VCaP (cell line): Measurements from ENCODE around the gene XPNPEP1.
A peak's percentile ranks its signal among the peaks of the same experiment; 100 is the strongest.

Experiments used
- H3K27ac ChIP-seq: fragments of 450-650 bp; 2 replicates; pipeline ENCODE4 v1.5.1; 2017
- TF ChIP-seq, protein P1 (sequence below): fragments of 450-650 bp; conservative IDR thresholded peaks from 2 replicates; pipeline ENCODE4 v1.5.1; 2017; ENCODE audit warnings: mild to moderate bottlenecking, moderate library complexity

Gene XPNPEP1

DNA sequence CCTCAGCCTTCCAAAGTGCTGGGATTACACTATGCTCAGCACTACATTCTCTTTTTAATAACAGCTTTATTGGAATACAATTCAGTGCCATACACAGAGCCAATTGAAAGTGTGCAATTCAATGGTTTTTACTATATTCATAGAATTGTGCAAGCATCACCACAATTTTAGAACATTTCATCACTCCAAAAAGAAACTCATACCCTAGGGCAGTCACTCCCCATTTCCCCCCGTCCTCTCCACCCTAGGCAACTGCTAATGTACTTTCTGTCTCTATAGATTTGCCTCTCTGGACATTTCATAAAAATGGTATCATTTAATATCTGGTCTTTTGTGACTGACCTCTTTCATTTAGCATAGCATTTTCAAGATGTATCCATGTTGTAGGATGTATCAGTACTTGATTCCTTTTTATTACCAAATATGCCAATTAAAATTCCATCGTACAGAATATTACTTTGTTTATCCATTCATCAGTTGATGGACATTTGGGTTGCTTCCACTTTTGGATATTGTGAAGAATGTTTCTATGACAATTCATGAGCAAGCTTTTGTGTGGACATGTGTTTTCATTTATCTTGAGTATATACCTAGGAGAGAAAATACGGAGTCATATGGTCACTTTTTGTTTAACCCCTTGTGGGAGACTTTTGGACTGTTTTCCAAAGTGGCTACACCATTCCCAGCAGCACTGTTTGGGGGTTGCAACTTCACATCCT, 6.3 kb upstream of the XPNPEP1 start:
- TF ChIP-seq, protein P1, sequence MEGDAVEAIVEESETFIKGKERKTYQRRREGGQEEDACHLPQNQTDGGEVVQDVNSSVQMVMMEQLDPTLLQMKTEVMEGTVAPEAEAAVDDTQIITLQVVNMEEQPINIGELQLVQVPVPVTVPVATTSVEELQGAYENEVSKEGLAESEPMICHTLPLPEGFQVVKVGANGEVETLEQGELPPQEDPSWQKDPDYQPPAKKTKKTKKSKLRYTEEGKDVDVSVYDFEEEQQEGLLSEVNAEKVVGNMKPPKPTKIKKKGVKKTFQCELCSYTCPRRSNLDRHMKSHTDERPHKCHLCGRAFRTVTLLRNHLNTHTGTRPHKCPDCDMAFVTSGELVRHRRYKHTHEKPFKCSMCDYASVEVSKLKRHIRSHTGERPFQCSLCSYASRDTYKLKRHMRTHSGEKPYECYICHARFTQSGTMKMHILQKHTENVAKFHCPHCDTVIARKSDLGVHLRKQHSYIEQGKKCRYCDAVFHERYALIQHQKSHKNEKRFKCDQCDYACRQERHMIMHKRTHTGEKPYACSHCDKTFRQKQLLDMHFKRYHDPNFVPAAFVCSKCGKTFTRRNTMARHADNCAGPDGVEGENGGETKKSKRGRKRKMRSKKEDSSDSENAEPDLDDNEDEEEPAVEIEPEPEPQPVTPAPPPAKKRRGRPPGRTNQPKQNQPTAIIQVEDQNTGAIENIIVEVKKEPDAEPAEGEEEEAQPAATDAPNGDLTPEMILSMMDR = no peak
- no peak overlapping the region for H3K27ac ChIP-seq

DNA sequence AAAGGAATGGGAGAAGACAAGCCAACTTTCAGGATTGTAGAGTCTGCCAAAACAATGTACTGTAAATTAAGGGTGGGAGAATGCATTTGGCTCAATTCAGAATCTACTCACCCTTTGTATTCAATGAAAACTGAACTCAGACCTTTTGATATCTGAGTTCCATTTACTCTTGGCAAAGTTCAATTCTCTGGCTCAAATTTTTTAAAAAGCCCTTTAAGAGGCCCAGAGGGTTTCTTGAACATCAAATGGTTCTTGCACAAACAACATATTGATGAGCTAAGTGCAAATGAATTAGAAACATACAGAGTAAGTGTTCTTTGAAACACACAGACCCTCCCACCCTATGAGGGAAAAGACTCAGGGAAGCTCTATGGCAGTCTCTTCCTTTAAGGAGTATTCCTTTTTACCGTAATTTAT, 5.2 kb upstream of the XPNPEP1 start:
- H3K27ac ChIP-seq = no peak overlapping the region
- TF ChIP-seq, protein P1 = no peak

DNA sequence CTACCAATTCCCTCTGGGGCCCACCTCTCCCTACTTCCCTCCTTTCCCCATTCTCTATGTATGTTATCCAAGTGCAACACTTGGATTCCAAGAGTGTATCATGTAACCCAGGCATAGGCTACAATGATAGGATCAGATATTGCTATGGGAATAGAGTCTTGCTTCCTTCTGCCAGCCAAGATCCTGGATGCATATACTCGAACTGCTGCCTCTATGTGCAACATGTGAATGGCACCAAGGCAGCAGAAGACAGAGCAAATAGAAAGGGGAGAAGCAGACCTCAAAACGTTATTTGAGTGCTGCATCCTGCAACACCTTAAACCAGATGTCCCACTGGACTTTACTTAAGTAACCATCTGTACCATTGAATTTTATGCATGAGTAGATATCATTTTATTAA, 3.5 kb upstream of the XPNPEP1 start:
- TF ChIP-seq, protein P1 = no peak
- H3K27ac ChIP-seq = no peak overlapping the region

DNA sequence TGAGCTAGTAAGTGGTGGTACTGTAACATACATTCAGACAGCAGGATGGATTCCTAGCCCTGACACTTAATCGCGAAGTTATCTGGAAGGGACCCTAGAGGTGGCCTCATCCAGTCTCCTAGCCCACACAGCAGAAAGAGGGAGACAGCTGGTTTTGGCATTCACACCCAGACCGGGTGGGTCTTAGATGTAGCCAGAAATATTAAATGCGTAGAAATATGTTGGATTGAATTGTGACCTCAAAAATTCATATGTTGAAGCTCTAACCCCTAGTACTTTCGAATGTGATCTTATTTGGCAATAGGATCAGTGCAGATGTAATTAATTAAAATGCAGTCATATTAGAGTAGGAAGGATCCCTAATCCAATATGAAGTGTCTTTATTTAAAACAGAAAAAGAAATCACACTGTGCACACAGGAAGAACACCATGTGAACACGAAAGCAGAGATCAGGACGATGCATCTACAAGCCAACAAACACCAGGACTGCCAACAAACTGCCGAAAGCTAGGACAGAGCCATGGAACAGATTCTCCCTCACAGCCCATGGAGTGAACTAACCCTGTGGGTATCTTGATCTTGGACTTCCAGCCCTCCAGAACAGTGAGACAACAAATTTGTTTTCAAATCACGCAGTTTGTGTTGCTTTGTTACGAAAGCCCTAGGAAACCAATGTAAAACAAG, 2.9 kb upstream of the XPNPEP1 start:
- no peak overlapping the region for H3K27ac ChIP-seq
- TF ChIP-seq, protein P1 = no peak

DNA sequence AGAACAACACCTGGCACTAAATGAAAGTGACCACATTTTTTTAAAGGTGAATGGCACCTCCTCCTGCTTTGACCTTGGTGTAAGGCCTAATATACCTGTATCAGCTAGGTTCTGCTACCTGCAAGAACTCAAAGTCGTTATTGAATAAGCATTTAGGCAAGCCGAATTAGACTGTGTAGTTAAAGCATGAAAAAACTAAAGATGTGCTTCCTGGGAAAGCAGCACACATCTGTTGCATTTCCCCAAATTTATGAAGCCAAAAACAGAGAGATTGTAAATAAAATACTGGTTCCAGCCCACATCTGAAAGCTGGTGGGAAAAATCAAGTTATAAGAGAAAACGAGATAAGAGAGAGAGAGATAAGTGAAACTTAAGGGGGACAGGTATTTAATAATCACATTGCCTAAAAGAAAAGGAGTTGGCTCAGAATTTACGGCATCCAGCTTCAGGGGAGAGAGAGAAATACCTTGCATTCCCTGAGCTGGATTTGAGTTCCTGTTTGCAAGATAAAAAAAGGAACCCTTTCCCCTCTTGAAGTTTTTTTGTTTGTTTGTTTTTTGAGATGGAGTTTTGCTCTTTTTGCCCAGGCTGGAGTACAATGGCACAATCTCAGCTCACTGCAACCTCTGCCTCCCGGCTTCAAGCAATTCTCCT, 1.8 kb upstream of the XPNPEP1 start:
- no peak overlapping the region for H3K27ac ChIP-seq
- TF ChIP-seq, protein P1 = no peak

DNA sequence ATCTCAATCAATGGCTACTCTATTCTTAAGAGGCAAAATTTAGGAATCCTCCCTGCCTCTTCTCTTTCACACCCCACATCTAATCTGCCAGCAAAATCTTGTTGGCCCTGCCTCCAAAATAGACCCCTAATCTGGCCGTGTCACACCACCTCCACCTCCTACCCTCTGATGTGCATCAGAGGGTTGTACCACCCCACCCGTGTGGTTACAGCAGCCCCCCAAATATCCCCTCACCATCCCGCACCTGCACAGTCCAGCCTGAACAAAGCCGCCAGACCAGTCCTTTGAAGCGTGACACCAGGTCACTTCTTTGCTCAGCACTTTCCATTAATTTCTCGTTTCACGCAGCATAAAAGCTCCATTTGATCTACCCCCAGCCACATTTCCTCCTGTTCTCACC, 776 bp upstream of the XPNPEP1 start:
- TF ChIP-seq, protein P1 = no peak
- peak overlapping the region; percentile 80 for H3K27ac ChIP-seq

DNA sequence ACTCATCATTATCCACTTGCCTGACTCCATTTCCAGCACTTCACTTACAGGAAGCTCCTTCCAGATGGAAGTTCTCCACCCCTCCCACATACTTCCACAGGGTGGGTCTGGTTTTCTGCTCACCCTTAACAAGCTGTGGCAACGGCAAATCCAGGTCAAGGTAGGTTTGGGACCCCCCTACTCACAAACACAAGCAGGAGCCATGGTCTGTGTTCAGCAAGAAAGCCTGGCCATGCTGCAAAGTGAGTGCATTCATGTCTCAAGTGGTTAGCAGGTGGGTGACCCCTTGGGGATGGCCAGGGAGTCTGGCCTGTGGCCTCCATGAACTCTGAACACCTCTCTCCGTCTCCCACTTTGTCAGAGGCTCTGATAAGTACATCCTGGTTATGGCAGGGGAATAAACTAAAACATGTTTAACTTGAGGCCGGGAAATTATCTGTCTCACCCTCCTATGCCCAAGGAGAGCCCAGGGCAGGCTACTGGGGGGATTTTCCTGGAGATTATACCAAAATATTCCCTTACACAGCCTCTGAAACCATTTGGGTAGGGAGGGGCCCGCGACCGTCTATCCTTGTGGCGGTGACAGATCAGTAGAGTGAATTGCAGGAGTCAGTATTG, 844 bp downstream of the XPNPEP1 start:
- peak overlapping the region; percentile 80 for H3K27ac ChIP-seq
- TF ChIP-seq, protein P1 = no peak
